CD4-positive, alpha-beta T cell treated with Interleukin-12 subunit alpha and Interleukin-12 subunit beta, for 1 hour (primary cell): ENCODE measurements around the gene SPATA32.
A peak's percentile ranks its signal among the peaks of the same experiment; 100 is the strongest.

Experiments
- DNase-seq: peaks from one replicate; pipeline ENCODE4 v3.0.0-alpha.2; 2020

Gene SPATA32

GRCh38 chr17:45293413-45294211 lies 31.7 kb upstream of the SPATA32 start:
- no peak for DNase-seq

GRCh38 chr17:45292696-45293412 lies 31.0 kb upstream of the SPATA32 start:
- DNase-seq, result no peak

GRCh38 chr17:45291171-45291805 lies 29.4 kb upstream of the SPATA32 start:
- DNase-seq, result no peak

- no peak for DNase-seq
These were observed 28.4 kb upstream of the SPATA32 start for GRCh38 chr17:45290269-45290765.

GRCh38 chr17:45289301-45290268 lies 27.7 kb upstream of the SPATA32 start:
- no peak for DNase-seq

- no peak for DNase-seq
These were observed 26.9 kb upstream of the SPATA32 start for GRCh38 chr17:45288825-45289224.

- no peak for DNase-seq
These were observed 25.9 kb upstream of the SPATA32 start for GRCh38 chr17:45287526-45288500.

GRCh38 chr17:45286286-45286685 lies 24.4 kb upstream of the SPATA32 start:
- no peak for DNase-seq

- DNase-seq, result peak; percentile 46
These were observed 22.6 kb upstream of the SPATA32 start for GRCh38 chr17:45284176-45285140.

- no peak for DNase-seq
These were observed 21.8 kb upstream of the SPATA32 start for GRCh38 chr17:45283711-45284110.

GRCh38 chr17:45282683-45283644 lies 21.1 kb upstream of the SPATA32 start:
- no peak for DNase-seq

DNA sequence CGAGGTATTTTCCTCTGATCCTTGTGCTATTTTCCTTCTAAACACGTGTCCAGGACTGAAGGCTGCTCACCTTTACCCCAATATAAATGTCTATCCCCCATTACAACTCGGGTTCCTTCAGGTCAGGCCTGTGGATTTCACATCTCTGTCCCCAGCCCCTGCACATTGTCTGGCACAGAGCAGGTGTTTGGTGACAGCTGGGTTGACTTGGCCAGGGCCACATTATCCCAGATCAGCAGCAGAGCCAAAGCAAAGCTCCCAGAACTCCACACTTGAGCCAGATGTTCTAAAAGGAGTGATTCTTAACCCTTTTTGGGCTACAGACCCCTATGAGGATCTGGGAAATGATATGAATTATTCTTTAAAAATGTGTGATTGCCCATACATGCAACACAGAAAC lies 18.0 kb upstream of the SPATA32 start:
- DNase-seq, result no peak

DNA sequence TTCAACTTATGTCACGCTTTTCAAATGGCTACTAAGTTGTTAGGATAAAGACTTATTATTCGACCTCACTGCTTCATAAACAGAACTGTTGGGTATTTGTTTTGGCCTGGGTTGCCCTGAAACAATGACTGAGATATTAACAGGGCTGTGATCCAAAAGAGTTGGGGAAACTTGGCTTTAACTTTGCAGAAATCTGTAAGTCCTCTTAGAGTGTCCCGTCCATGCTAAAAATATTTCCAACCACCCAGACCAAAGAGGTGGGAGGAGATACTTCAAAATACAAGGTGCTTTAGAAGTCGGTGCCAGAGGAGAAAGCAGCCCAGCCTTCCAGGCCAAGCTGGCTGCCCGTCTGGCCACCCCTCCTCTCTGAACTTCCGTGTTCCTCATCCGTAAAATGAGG lies 16.1 kb upstream of the SPATA32 start:
- DNase-seq, result no peak

DNA sequence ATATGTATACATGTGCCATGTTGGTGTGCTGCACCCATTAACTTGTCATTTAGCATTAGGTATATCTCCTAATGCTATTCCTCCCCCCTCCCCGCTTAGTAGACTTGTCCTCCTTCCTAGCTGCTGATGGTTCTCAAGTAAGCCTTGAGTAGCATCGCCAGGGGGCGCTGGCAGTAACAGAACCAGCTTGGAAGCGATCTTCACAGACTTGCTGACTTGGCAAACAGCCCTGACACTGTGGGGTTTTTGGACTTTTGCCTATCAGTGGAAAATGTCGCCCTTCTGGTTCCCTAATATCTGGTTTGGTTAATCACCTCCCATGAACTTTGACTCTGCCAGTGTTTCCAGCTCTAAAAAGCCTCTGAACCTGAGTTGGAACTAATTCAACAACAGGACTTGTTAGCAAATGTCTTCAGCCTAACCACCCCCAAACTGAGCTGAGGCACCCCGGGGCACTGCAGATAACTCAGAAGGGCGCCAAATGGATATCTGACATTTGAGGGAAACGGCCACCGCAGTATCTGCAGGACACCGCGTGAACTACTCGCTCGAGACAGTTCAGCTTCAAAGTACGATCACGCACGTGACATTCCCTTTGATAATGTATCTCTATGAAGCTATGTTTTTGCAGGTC lies 15.4 kb upstream of the SPATA32 start:
- peak; percentile 90 for DNase-seq

DNA sequence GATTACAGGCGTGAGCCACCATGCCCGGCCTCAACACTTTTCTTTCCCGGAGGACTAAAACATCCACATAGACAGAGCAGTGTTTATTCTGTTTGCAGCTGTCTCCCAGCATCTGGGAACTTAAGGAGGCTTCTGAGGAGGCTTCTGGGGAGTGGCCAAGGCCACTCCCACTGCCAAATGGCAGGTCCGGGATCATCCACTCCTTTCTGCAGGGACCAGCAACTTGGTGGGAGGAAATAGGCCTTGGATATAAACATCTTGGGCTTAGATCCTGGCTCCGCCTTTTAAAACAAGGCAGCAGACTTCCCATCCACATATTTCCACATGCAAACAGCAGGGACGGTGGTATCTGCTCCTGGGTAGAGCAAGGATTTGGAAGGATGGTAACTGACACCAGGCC lies 14.1 kb upstream of the SPATA32 start:
- no peak for DNase-seq

- DNase-seq, result no peak
These were observed 12.1 kb upstream of the SPATA32 start for GRCh38 chr17:45274033-45274432.

- DNase-seq, result no peak
These were observed 11.7 kb upstream of the SPATA32 start for GRCh38 chr17:45273551-45273957.

DNA sequence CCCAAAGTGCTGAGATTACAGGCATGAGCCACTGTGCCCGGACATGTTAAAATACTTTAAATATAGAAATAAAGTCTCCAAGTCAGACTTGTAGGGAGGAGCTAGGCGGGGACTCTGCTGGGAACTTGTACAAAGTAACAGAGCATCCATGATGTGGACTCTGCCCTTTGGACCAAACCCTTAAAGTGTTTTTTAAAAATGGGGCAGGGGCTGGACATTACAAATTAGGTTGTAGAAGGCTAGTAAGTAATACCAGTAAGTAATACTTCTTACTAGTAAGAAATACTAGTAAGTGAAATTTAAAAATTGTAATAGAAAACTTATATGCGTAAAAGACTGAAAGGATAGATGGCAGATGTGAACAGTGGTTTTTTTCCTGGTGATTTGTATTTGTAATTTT lies 9.7 kb upstream of the SPATA32 start:
- DNase-seq, result no peak
